GM21526 (cell line): ENCODE measurements around the gene OLA1.

Experiments used
- ATAC-seq: cut with Tn5 transposase; IDR thresholded peaks from one replicate; pipeline ENCODE4 v1.9.1; 2021; ENCODE audit warnings: moderate library complexity; ENCODE audit not compliant: unreplicated experiment, low FRiP score

Gene OLA1

GRCh38 chr2:174181368-174181767, 67.0 kb downstream of the OLA1 start:
- ATAC-seq = no peak

- no peak for ATAC-seq
Measured at GRCh38 chr2:174180726-174181236, 67.6 kb downstream of the OLA1 start.

GRCh38 chr2:174180165-174180724, 68.1 kb downstream of the OLA1 start:
- ATAC-seq = no peak

- ATAC-seq = no peak
Measured at GRCh38 chr2:174177316-174177890, 70.9 kb downstream of the OLA1 start.

GRCh38 chr2:174176898-174177297, 71.4 kb downstream of the OLA1 start:
- no peak for ATAC-seq

- ATAC-seq = no peak
Measured at GRCh38 chr2:174174741-174175140, 73.6 kb downstream of the OLA1 start.

GRCh38 chr2:174172802-174173355, 75.5 kb downstream of the OLA1 start:
- no peak for ATAC-seq

GRCh38 chr2:174171686-174172445, 76.5 kb downstream of the OLA1 start:
- ATAC-seq = no peak

GRCh38 chr2:174169372-174169771, 79.0 kb downstream of the OLA1 start:
- no peak for ATAC-seq

GRCh38 chr2:174166261-174166660, 82.1 kb downstream of the OLA1 start:
- ATAC-seq = no peak

GRCh38 chr2:174161490-174161889, 86.8 kb downstream of the OLA1 start:
- no peak for ATAC-seq

- no peak for ATAC-seq
Measured at GRCh38 chr2:174158003-174158402, 90.3 kb downstream of the OLA1 start.

GRCh38 chr2:174157053-174157452, 91.3 kb downstream of the OLA1 start:
- no peak for ATAC-seq

- no peak for ATAC-seq
Measured at GRCh38 chr2:174153757-174154680, 94.3 kb downstream of the OLA1 start.

- ATAC-seq = no peak
Measured at GRCh38 chr2:174149530-174149929, 98.8 kb downstream of the OLA1 start.

- ATAC-seq = no peak
Measured at GRCh38 chr2:174148833-174149232, 99.5 kb downstream of the OLA1 start.

- ATAC-seq = no peak
Measured at GRCh38 chr2:174145827-174146226, 102.5 kb downstream of the OLA1 start.

- ATAC-seq = no peak
Measured at GRCh38 chr2:174142290-174142689, 106.0 kb downstream of the OLA1 start.

- no peak for ATAC-seq
Measured at GRCh38 chr2:174138161-174138560, 110.2 kb downstream of the OLA1 start.

- no peak for ATAC-seq
Measured at GRCh38 chr2:174135981-174136380, 112.4 kb downstream of the OLA1 start.
